ENCODE results near the gene PNP.

PNP gene

DNA sequence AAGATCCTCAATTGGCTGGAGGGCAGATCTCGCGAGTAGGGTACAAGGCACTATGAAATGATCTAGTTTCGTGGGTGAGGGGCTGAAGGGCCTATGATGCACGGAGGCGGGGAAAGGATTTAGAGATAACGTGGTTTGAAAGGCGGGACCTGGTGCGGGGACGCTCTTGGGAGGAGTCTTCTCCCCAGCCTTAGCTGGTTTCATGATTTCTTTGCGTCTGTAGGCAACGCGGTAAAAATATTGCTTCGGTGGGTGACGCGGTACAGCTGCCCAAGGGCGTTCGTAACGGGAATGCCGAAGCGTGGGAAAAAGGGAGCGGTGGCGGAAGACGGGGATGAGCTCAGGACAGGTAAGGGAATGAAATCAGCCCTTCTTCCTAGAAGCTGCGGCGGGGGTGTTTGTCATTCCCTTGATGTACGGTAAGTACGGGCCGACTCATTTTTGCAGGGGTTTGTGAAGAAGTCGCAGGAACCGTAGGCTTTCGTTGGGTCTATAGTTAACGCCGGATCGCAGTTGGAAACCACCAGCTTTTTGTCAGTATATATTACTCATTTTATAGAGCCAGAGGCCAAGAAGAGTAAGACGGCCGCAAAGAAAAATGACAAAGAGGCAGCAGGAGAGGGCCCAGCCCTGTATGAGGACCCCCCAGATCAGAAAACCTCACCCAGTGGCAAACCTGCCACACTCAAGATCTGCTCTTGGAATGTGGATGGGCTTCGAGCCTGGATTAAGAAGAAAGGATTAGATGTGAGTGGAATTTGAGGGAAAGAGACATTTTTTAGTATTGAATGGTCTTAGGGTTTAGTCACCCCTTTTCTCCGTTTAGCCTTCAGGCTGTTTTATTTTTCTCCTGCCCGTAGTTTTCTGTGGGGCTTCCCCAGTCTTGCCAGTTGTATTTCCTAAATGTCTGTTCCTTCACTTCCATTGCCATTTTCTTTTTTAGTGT lies 13.6 kb upstream of the PNP start:
- TF ChIP-seq, protein P1, sequence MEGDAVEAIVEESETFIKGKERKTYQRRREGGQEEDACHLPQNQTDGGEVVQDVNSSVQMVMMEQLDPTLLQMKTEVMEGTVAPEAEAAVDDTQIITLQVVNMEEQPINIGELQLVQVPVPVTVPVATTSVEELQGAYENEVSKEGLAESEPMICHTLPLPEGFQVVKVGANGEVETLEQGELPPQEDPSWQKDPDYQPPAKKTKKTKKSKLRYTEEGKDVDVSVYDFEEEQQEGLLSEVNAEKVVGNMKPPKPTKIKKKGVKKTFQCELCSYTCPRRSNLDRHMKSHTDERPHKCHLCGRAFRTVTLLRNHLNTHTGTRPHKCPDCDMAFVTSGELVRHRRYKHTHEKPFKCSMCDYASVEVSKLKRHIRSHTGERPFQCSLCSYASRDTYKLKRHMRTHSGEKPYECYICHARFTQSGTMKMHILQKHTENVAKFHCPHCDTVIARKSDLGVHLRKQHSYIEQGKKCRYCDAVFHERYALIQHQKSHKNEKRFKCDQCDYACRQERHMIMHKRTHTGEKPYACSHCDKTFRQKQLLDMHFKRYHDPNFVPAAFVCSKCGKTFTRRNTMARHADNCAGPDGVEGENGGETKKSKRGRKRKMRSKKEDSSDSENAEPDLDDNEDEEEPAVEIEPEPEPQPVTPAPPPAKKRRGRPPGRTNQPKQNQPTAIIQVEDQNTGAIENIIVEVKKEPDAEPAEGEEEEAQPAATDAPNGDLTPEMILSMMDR (conservative IDR thresholded peaks at IDR 0.05; ENCODE audit: low read depth, low read length), result no peak
- H3K4me3 ChIP-seq (ENCODE audit: low read length), result peak overlapping the region; percentile 92
- peak; percentile 80 for DNase-seq (ENCODE audit: low read depth)

DNA sequence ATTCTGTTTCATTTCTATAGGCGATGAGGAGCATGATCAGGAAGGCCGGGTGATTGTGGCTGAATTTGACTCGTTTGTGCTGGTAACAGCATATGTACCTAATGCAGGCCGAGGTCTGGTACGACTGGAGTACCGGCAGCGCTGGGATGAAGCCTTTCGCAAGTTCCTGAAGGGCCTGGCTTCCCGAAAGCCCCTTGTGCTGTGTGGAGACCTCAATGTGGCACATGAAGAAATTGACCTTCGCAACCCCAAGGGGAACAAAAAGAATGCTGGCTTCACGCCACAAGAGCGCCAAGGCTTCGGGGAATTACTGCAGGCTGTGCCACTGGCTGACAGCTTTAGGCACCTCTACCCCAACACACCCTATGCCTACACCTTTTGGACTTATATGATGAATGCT lies 12.2 kb upstream of the PNP start:
- no peak for DNase-seq (ENCODE audit: low read depth)
- H3K4me3 ChIP-seq (ENCODE audit: low read length), result peak overlapping the region; percentile 92

DNA sequence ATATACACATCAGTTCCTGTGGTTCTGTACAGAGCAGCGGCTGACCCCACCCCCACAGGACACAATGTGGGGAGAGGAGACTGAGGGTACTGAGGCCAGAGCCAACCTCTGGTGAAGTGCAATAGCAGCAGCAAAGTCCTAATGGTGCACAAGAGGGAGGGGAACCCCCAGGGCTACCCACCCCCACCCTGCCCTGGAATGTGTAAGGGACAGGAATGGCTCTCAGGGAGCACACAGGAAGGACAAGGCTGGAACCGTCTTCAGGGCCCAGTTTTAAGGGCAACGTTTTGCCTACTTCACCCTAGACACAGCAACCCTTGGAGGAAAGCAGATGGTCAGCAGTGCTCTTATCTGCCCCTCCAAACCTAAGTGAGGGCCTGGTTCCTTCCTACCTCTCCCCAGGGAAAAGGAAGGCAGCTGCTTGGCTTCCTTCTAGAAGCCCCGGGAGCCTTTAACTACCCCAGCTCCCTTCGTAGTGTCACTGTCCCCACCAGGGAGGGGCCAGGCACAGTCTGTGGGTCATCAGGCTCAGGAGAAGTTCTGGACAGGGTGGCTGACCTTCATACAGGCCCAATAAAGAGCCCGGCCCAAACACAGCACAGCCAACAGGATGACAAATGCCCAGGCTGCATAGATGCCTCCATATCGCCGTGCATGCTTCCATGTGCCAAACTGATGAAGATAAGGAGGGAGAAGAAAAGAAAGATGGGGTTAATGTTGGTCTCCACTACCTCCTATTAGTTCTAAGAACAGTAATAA lies 11.0 kb upstream of the PNP start:
- no peak overlapping the region for H3K4me3 ChIP-seq (ENCODE audit: low read length)
- TF ChIP-seq, protein P1 (conservative IDR thresholded peaks at IDR 0.05; ENCODE audit: low read depth, low read length), result no peak
- DNase-seq (ENCODE audit: low read depth), result no peak

More for the DNA sequence above, 12.2 kb upstream of the PNP start:
- TF ChIP-seq, protein P1 (conservative IDR thresholded peaks at IDR 0.05; ENCODE audit: low read depth, low read length), result no peak

DNA sequence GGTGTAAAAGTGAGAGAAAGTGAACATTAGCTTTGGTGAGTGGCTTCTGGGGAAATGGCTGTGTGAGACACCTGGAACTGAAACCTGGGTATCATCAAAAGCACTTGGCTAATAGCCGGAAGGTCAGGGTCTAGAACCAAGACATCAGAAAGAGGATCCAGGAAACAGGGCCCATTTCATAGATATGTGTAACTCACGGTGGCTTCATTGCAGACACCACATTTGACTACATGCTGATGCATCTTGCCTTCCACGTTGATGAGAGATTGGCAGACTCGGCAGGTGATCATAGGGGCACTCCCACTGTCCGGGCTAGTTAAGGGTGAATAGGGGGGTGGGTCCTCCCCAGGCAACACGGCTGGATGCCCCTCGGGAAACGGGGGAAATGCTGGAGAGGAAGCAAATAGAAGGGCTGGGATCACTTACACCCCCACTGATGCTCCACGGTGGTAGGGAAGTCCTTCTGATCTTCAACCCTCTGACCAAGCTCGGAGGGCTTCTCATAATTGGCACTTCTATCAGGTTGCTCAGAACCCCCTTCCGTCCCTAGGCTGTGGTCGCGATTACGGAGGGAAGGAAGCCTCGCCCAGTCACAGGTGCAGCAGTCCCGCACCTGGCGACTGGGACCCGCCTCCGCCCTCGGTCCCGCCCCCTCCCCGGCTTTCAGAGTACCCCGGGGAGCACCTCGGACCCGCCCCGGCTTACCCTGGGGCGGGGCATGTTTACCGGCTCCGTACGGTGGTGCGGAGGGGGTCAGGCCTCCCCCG lies 8.6 kb upstream of the PNP start:
- peak overlapping the region; percentile 86 for H3K4me3 ChIP-seq (ENCODE audit: low read length)
- TF ChIP-seq, protein P1 (conservative IDR thresholded peaks at IDR 0.05; ENCODE audit: low read depth, low read length), result no peak
- DNase-seq (ENCODE audit: low read depth), result no peak

DNA sequence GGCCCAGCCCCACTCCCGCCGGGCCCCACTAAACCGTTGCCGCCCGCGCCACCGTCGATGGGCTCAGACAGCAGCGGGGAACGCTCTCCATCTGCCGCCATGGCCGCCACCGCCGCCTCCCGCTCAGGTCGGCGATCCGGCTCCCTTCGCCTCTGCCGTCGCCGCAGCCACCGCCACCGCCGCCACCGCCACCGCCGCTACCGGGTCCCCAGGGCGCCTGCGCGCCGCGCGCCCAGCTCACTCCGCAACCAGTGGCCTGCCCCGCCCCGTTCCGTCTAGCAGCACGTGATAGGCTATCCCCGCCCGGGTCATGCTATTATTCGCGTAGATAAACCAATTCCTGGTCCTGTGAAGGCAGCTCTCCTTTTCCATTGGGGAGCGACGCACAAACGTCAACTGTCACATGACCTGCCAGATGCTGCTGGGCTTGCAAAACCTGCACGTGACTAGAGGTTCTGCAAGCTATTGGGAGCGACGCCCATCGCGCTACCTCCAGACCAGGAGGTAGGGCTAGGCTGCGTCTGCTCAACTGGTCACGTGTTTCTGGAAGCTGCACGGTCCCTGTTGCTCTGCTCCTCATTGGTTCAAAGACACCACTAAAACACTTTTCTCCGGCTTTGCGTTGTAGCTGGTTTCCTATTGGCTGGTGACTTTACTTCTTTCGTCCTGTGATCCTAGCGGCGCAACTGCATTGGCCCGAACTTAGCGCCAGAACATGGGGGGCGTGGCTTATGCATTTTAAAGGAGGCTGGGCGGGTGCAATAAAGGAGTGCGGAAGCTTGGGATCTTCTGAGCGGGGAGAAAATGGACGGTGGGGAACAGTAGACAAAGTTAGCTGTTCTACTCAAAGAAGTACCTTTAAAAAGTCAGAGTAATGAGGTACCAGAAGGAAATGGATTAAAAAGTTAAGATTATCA lies 7.7 kb upstream of the PNP start, which contains the start of gene PIP4P1:
Gene PIP4P1 (minus strand): TSS at position 210 of the 917 bp plus-strand sequence. CDS start 109 bp downstream, at position 101.
- peak; percentile 100 for DNase-seq (ENCODE audit: low read depth)
- peak within 1 kb of the TSS; percentile 86 for H3K4me3 ChIP-seq (ENCODE audit: low read length)
- TF ChIP-seq, protein P1 (conservative IDR thresholded peaks at IDR 0.05; ENCODE audit: low read depth, low read length), result no peak

DNA sequence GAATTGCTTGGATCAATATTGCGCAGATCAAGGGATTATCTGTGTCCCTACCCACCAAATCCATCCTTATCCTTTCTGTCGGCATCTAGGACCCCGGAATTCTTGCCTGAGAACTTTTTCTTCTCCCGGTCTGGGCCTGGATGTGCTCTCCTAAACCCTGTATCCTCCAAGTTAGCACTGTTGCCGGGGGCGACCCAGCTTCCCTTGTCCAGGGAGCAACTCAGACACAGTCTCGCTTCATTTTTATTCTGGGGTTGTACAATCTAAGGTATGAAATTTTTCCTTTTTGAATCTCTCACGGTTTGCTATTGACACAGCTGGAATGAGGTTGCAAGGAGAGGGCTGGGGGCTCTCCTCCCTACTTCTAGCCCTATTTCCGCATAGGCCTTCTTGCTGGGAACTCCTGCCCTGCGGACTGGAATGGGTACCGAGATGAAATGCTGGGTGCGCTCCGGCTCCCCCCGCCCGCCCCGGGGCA lies 403 bp upstream of the PNP start:
- TF ChIP-seq, protein P1 (conservative IDR thresholded peaks at IDR 0.05; ENCODE audit: low read depth, low read length), result no peak

More for the DNA sequence above, 403 bp upstream of the PNP start:
- DNase-seq (ENCODE audit: low read depth), result no peak
- peak overlapping the region; percentile 87 for H3K4me3 ChIP-seq (ENCODE audit: low read length)

All from retinal pigment epithelial cell (primary cell).